Activated T-cell treated with anti-CD3 and anti-CD28 coated beads, Interleukin-2, amount 50 U/mL, for 4 hours (primary cell): Measurements from ENCODE around the gene TLL1. TPM values are rescaled to one million over a fixed set of nuclear protein-coding genes. Genes with fewer than 3 reads are reported as not detected.

Experiments used
- ATAC-seq, 2 donors: fragments of 200-7000 bp; cut with Tn5 transposase; one replicate each; pipeline ENCODE4 v1.10.0; 2021
- DNase-seq: peaks from one replicate; pipeline ENCODE4 v3.0.0-alpha.2; 2020
- H3K27me3 Mint-ChIP-seq: one replicate; pipeline ENCODE4 v1.8.0; 2021; ENCODE audit warnings: low read depth, mixed read lengths
- H3K36me3 Mint-ChIP-seq: one replicate; pipeline ENCODE4 v1.8.0; 2022; ENCODE audit warnings: mixed read lengths; ENCODE audit not compliant: insufficient read depth
- H3K4me1 Mint-ChIP-seq: one replicate; pipeline ENCODE4 v1.8.0; 2021; ENCODE audit warnings: low read depth, mixed read lengths
- H3K4me3 Mint-ChIP-seq: one replicate; pipeline ENCODE4 v1.8.0; 2021; ENCODE audit warnings: mild to moderate bottlenecking, moderate library complexity, mixed read lengths
- H3K9me3 Mint-ChIP-seq: one replicate; pipeline ENCODE4 v1.8.0; 2021; ENCODE audit warnings: mixed read lengths
- total RNA-seq, 3 donors: library from RNA; stranded (reverse); gene quantifications; one replicate each; pipeline ENCODE4 v1.2.1, GENCODE V29; 2021

TLL1 gene
- not detected for total RNA-seq

- Mint-ChIP-seq H3K4me1 (peaks cover 9% of the 10 kb centered on the region), H3K9me3 (no peaks in the 10 kb centered on the region), H3K36me3 (no peaks in the 10 kb centered on the region), H3K27me3 (peaks cover 53% of the 10 kb centered on the region), H3K4me3 (no peak within 1 kb of the TSS)
- ATAC-seq (no peak), DNase-seq (no peak)
These were observed at the start of gene TLL1 for GRCh38 chr4:165872461-165873297. Gene TLL1 (plus strand): TSS chr4:165873237. CDS start chr4:165873905, 668 bp downstream.

GRCh38 chr4:165826166-165826565 lies 46.9 kb upstream of the TLL1 start:
- Mint-ChIP-seq H3K36me3 (no peaks in the 10 kb centered on the region), H3K4me3 (no peak overlapping the region), H3K27me3 (no peaks in the 10 kb centered on the region), H3K9me3 (no peaks in the 10 kb centered on the region), H3K4me1 (no peaks in the 10 kb centered on the region)
- no peak for ATAC-seq
- DNase-seq, result no peak

- Mint-ChIP-seq H3K36me3 (no peaks in the 10 kb centered on the region), H3K9me3 (peaks cover 4% of the 10 kb centered on the region), H3K27me3 (no peaks in the 10 kb centered on the region), H3K4me1 (no peaks in the 10 kb centered on the region), H3K4me3 (no peak overlapping the region)
- ATAC-seq (no peak), DNase-seq (no peak)
These were observed 46.0 kb upstream of the TLL1 start for GRCh38 chr4:165827018-165827417.

GRCh38 chr4:165828928-165829327 lies 44.1 kb upstream of the TLL1 start:
- ATAC-seq, result no peak
- Mint-ChIP-seq H3K4me1 (no peaks in the 10 kb centered on the region), H3K9me3 (peaks cover 5% of the 10 kb centered on the region), H3K4me3 (no peak overlapping the region), H3K27me3 (no peaks in the 10 kb centered on the region), H3K36me3 (no peaks in the 10 kb centered on the region)
- no peak for DNase-seq

- no peaks in the 10 kb centered on the region for H3K36me3 Mint-ChIP-seq
- DNase-seq, result no peak
- no peaks in the 10 kb centered on the region for H3K27me3 Mint-ChIP-seq
- H3K9me3 Mint-ChIP-seq, result peaks cover 5% of the 10 kb centered on the region
- H3K4me1 Mint-ChIP-seq, result no peaks in the 10 kb centered on the region
- no peak overlapping the region for H3K4me3 Mint-ChIP-seq
- no peak for ATAC-seq
These were observed 38.9 kb upstream of the TLL1 start for GRCh38 chr4:165834116-165834515.

- H3K36me3 Mint-ChIP-seq, result no peaks in the 10 kb centered on the region
- no peak for DNase-seq
- H3K27me3 Mint-ChIP-seq, result no peaks in the 10 kb centered on the region
- H3K9me3 Mint-ChIP-seq, result no peaks in the 10 kb centered on the region
- ATAC-seq, result no peak
- H3K4me1 Mint-ChIP-seq, result no peaks in the 10 kb centered on the region
- H3K4me3 Mint-ChIP-seq, result no peak overlapping the region
These were observed 34.5 kb upstream of the TLL1 start for GRCh38 chr4:165838575-165838974.

- no peaks in the 10 kb centered on the region for H3K9me3 Mint-ChIP-seq
- no peak for DNase-seq
- no peaks in the 10 kb centered on the region for H3K4me1 Mint-ChIP-seq
- H3K36me3 Mint-ChIP-seq, result no peaks in the 10 kb centered on the region
- no peak overlapping the region for H3K4me3 Mint-ChIP-seq
- no peaks in the 10 kb centered on the region for H3K27me3 Mint-ChIP-seq
- no peak for ATAC-seq
These were observed 33.3 kb upstream of the TLL1 start for GRCh38 chr4:165839615-165840333.

GRCh38 chr4:165842684-165843083 lies 30.4 kb upstream of the TLL1 start:
- ATAC-seq (no peak), DNase-seq (no peak)
- H3K27me3 Mint-ChIP-seq, result no peaks in the 10 kb centered on the region
- H3K9me3 Mint-ChIP-seq, result no peaks in the 10 kb centered on the region
- no peaks in the 10 kb centered on the region for H3K36me3 Mint-ChIP-seq
- no peaks in the 10 kb centered on the region for H3K4me1 Mint-ChIP-seq
- no peak overlapping the region for H3K4me3 Mint-ChIP-seq

GRCh38 chr4:165844161-165844560 lies 28.9 kb upstream of the TLL1 start:
- no peak overlapping the region for H3K4me3 Mint-ChIP-seq
- ATAC-seq (no peak), DNase-seq (no peak)
- no peaks in the 10 kb centered on the region for H3K36me3 Mint-ChIP-seq
- H3K4me1 Mint-ChIP-seq, result no peaks in the 10 kb centered on the region
- H3K9me3 Mint-ChIP-seq, result no peaks in the 10 kb centered on the region
- no peaks in the 10 kb centered on the region for H3K27me3 Mint-ChIP-seq

GRCh38 chr4:165851256-165851655 lies 21.8 kb upstream of the TLL1 start:
- ATAC-seq (no peak), DNase-seq (no peak)
- Mint-ChIP-seq H3K27me3 (no peaks in the 10 kb centered on the region), H3K36me3 (no peaks in the 10 kb centered on the region), H3K4me1 (no peaks in the 10 kb centered on the region), H3K4me3 (no peak overlapping the region), H3K9me3 (no peaks in the 10 kb centered on the region)

GRCh38 chr4:165855191-165855590 lies 17.8 kb upstream of the TLL1 start:
- no peak for DNase-seq
- Mint-ChIP-seq H3K4me1 (no peaks in the 10 kb centered on the region), H3K9me3 (no peaks in the 10 kb centered on the region), H3K27me3 (no peaks in the 10 kb centered on the region), H3K36me3 (no peaks in the 10 kb centered on the region), H3K4me3 (no peak overlapping the region)
- ATAC-seq, result no peak

- no peaks in the 10 kb centered on the region for H3K9me3 Mint-ChIP-seq
- no peaks in the 10 kb centered on the region for H3K27me3 Mint-ChIP-seq
- ATAC-seq, result no peak
- no peak for DNase-seq
- H3K4me1 Mint-ChIP-seq, result no peaks in the 10 kb centered on the region
- no peaks in the 10 kb centered on the region for H3K36me3 Mint-ChIP-seq
- H3K4me3 Mint-ChIP-seq, result no peak overlapping the region
These were observed 11.7 kb upstream of the TLL1 start for GRCh38 chr4:165861363-165861762.

GRCh38 chr4:165864271-165864670 lies 8.8 kb upstream of the TLL1 start:
- DNase-seq (no peak), ATAC-seq (no peak)
- Mint-ChIP-seq H3K9me3 (no peaks in the 10 kb centered on the region), H3K27me3 (no peaks in the 10 kb centered on the region), H3K4me3 (no peak overlapping the region), H3K36me3 (no peaks in the 10 kb centered on the region), H3K4me1 (no peaks in the 10 kb centered on the region)

GRCh38 chr4:165866019-165866650 lies 6.9 kb upstream of the TLL1 start:
- no peak for ATAC-seq
- DNase-seq, result no peak
- Mint-ChIP-seq H3K27me3 (peaks cover 2% of the 10 kb centered on the region), H3K4me3 (no peak overlapping the region), H3K36me3 (no peaks in the 10 kb centered on the region), H3K9me3 (no peaks in the 10 kb centered on the region), H3K4me1 (no peaks in the 10 kb centered on the region)

- no peaks in the 10 kb centered on the region for H3K36me3 Mint-ChIP-seq
- no peaks in the 10 kb centered on the region for H3K9me3 Mint-ChIP-seq
- DNase-seq, result no peak
- no peak for ATAC-seq
- no peak overlapping the region for H3K4me3 Mint-ChIP-seq
- H3K27me3 Mint-ChIP-seq, result peaks cover 16% of the 10 kb centered on the region
- peaks cover 3% of the 10 kb centered on the region for H3K4me1 Mint-ChIP-seq
These were observed 5.1 kb upstream of the TLL1 start for GRCh38 chr4:165867961-165868360.
